T-helper 1 cell (primary cell): ENCODE data around the gene IFFO2.

ENCODE experiments used
- DNase-seq, 5 donors: peaks; one replicate each; pipeline ENCODE4 v3.0.0-alpha.2; 2012 to 2020
- total RNA-seq, 4 donors: gene quantifications; one replicate each; lab custom pipeline; 2026; lab: John Stamatoyannopoulos, UW

The IFFO2 gene
- 144 to 441 (median 196) reads per million in 4 donors for total RNA-seq

DNA sequence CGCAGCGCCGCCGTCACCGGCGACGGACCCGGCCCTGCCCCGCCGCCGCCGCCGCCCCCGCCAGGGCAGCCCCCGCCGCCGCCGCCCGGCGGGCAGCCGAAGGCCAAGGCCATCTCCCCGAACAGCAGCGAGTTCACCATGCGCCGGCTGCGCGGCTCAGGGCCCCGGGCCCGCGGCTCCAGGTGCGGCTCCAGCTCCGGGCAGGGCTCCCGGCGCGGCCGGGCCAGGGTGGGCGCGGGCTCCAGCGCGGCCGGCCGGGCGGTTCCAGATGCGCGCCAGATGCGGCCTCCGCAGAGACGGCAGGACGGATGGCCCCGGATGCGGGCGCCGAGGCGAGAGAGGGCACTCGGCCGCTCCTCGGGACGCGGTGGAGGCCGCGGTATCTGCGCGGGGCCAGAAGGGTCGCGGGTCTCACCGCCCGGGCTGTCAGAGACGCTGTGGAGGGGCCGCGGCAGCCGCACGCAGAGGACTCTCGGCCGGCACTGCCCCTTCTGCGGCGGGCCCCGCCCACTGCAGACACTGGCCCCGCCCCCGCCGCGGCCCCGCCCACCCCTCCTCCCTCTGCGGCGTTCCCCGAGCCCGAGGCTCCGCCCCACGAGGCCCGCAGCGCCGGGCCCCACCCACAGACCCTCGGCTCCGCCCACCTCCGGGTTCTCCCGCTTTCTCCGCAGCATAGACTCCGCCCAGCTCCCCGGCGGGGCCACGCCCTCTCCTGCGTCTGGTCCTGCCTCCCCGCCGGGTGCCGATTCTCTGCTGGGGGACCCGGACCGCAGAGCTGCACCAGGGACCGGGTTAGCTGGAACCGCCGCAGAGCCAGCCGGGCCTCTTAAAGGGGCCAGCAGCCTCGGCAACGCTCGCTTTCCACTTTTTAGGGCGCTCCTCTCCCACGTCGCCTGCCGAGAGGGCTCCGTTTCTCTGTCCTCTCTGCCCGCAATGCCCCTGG is at the start of gene IFFO2:
Gene IFFO2, minus strand, starts transcription at position 484 of the 943 bp plus-strand sequence. Its CDS starts 344 bp downstream, at position 140.
- DNase-seq = peak; percentile 93 to 99 (median 98)

DNA sequence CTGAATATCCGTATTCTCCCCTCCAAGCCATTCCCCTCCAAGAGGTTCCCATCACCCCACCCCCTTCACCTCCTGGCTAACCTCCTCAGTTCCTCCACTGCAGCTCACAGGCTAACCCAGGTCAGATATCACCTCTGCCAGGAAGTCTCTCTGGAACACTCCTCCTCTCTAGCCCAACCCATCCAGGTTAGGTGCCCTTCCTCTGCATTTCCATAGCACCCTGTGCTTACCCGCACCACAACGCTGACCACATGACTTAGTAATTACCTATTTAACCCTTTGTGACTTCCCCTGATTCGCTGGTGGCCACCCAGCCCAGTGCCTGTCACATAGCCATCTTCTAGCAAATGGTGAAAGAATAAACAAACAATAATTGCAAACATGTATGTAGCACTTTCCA is 49.5 kb upstream of the IFFO2 start:
- no peak for DNase-seq

DNA sequence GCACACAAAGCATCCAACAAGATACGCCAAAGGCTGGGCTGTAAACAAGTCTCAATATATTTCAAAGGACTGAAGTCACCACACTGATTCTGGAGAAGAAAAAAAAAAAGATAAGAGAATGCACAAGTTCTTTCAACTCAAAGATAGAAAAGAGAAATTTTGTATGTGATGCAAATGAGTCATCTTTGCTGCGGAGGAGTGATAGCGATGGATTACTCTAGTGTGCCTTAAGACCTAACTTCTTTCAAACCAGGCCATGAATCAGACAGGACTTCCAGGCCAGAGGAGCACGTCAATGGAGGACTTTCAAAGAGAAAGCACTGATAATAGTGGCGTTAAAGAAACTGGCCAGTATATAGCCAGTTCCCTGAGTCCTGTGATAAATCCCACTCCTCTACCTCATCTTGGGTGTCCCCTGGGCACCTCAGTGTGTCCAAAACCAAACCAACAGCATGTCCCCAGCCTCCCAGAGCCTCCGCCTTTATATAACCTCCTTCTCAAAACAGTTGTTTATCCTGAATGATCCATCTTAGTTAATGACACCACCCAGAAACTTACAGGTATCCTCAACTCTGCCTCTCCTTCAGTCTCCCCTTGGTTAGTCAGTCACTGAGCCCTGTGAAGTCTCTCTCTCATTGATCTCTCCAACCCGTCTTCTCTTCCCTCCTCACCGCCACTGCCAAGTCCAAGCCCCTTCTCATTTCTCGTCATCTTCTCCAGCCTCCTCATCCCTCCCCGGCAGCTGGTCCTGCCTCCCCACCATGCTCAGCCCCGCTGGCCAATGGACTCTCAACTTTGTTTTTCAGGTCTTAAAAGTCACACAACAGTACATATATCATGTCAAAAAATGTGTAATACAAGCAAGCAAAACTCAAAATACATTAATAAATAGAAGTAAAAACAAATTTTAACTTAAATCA is 47.2 kb upstream of the IFFO2 start:
- DNase-seq = no peak

DNA sequence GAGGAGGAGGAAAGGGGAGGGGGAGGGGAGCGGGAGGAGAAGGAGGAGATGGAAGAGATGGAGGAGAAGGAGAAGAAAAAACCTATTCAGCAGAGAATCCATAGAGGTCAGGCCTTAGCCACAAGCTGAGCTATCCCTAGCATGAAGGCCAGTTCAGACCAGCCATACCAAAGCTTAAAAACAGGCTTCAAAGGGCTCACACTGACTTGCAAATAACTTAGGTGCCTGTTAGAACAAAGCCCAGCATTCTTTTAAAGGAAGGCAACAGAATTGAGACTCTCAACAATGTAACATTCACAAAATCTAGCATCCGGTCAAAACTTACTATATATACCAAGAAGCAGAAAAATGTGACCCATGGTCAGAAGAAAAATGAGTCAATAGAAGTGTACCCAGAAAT is 43.6 kb upstream of the IFFO2 start:
- no peak for DNase-seq

DNA sequence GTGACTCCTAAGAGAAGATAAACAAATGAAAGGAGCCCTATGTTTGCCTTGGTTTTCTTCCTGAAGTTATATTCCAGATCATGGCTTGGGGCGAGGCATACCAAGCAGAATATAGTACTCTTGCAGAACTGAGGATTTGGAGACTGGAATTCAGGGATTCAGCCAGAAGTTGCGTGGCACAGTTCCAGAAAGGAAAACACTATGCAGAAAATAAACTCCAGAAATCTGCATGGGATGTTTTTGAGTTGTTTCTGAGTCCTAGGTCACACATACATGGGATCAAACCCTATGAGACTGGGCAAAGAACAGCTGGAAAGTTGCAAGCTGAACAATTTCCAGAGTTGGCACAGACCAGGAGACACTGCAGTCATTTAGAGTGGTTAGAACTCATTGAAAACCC is 42.9 kb upstream of the IFFO2 start:
- DNase-seq = no peak

DNA sequence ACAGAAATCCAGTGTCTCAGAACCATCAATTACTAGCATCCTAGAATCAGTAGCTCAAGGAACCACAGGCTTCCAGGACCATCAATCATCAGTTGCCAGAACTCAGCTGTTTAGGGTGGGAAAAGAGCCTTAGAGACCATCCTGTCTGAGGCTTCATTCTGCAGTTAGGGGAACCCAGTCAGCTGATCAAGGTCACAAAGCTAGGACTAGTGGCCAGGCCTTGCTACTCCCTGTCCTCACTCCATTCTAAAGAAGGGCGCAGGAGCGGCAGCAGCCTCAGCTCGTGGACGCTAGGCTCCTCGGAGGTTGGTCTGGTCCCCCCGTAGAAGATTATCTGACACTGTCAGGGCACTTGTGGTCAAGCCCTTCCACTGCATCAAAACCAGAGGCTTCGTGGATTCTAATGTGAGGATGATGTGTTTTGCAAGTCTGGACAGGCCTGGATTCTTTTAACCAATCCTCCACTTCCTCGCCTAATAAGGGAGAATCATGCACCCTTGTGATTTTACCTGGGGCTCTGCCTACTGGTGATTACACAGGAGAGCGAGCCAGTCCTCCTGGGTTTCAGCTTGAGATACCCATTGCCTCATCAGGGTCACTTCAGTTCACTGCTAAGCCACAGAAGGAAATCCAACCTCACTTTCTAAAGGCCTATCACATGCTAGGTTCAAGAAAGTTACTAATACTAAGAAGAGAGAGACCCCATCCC is 41.7 kb upstream of the IFFO2 start:
- DNase-seq = no peak

DNA sequence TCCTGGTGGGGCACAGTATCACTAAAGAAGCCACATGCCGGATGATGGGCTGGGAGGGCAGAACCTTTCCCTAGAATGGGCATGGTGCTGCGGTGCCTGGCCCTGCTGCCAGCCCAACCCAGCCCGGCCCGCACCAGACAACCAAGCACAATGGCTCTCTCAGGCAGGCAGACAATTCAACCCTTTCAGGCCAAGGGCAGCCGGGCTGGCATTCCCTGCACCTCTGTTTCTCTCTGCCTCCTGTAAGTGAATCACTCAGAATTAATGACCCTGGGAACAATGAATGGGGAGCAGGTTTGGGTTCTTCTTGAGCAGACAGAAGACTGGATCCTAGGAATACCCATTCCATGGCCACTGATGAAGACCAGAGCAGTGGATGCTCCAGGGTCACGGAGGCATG is 41.0 kb upstream of the IFFO2 start:
- DNase-seq = no peak

DNA sequence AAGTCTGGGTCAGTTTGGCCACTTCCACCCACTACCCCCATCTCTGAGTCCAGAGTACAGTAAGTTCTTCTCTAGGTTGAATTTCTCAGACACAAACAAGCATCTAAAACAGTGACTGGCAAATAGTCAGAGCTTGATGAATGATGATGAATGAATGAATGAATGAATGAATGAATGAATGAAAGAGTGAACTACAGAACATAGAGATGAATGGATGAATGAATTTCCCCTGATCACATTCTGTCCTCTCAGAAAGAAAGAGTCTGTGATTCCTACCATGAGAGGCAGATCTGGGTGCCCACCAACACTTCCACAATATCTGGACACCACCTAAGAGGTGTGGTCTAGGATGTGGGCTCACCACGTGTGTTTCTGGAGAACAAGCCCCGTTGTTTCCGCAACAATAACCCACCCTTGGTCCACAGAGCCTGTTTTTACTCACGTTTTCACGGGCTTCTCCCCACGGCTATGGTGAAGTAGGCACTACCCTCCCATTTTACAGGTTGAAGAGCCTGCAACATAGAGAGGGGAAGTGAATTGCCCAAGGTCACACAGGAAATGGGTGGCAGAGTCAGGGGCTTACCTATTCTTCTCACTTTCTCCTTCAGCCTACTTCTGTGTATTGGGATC is 40.2 kb upstream of the IFFO2 start:
- no peak for DNase-seq

DNA sequence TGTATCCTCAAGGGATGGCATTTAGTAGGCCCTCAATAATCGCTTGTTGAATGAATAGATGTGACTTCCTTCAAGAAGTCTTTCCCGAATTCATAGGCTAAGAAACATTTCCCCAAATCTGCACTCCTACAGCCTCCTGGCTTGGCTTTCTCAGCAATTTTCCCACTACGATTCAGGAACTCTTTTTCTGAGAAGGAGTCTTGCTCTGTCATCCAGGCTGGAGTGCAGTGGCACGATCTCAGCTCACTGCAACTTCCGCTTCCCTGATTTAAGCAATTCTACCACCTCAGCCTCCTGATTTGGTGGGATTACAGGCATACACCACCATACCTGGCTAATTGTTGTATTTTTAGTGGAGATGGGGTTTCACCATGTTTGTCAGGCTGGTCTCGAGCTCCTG is 37.9 kb upstream of the IFFO2 start:
- no peak for DNase-seq

DNA sequence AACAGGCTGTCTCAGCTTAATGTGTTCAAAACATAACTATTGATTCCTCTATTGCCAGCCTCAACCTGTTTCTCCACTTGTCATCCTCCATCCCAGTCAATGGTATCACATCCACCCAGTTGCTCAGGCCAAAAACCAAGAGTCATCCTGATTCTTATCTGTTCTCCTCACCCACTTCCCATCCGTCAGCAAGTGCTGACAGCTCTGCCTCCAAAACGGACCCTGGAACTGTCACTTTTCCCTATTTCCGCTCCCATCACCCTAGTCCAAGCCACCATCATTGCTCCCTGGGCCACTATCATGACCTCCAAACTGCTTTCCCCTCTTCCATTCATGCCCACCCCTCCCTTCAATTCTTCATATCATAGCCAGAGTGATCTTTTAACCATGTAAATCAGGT is 36.2 kb upstream of the IFFO2 start:
- DNase-seq = no peak

DNA sequence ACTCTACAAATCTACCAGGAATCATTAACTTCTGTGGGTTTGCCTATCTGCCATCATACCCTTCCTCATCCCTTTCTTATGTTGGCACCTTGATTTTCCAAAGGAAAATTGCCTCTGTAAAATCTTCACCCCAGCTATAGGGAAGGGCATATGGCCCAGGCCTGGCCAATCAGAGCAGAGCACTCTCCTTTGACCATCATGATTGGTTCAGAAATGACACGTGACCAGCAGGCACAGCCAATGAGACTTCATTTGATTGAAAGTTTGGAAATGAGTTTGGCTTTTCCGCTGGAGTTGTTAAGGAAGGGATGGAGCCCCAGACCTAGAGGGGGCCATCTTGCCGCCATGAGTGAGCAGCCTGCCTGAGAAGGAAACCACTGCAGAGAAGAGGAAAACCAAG is 35.1 kb upstream of the IFFO2 start:
- no peak for DNase-seq

DNA sequence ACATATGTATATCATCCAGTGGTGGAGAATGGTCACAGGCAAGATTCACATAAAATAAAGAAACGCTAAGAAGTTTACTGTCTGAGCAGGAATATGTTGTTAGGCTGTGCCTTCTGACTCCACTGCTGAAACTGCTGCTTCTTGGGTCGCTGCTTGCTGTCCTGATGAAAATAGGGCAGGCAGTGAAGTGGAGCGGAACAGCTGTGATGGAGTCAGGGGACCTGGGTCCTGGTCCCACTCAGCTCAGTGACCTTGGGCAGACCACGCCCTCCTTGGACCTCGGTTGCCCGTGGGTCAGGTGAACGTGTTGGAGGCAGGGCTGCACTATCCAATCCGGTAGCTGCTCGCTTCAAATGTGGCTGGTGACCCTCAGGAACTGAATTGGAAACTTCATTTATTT is 33.4 kb upstream of the IFFO2 start:
- no peak for DNase-seq

DNA sequence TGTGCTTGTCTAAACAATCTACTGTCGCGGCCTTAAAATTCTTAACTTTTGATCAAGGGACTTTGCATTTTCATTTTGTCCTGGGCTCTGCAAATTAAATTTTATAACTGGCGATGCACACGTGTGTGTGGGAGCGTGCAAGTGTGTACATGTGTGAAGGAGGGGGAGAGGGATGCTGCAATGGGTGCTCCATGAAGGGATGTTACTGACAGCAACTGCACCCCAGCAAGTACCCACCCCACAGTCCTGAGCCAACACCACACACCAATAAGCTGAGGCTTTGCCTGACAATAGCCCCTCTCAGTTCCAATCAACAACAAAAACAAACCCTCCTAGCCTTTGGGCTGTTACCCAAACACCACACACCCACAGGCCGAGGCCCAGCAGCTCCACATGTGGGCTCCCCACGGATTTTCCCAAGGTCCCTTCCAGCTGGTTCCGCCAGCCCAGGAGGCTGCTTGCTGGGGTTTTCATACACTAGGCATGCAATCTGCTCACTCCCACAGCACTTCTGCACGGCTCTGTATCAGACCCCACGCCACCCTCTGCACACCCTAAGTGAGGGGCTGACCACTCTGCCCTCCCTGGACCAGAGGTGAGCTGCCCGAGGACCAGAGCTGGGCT is 32.8 kb upstream of the IFFO2 start:
- DNase-seq = no peak

DNA sequence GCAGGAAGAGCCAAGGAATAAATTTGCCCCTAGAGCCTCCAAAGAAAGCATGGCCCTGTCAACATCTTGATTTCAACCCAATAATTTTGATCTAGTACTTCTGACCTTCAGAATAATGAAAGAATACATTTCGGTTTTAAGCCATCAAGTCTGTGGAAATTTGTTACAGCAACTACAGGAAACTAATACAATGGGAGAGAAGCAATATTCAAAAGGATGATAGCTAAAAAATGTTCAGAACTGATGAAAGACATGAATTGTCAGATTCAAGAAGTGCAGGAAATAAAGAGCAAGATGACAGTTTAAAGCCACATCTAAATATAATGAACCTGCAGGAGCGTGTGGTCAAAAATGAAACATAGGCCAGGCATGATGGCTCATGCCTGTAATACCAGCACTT is 24.8 kb upstream of the IFFO2 start:
- DNase-seq = no peak

DNA sequence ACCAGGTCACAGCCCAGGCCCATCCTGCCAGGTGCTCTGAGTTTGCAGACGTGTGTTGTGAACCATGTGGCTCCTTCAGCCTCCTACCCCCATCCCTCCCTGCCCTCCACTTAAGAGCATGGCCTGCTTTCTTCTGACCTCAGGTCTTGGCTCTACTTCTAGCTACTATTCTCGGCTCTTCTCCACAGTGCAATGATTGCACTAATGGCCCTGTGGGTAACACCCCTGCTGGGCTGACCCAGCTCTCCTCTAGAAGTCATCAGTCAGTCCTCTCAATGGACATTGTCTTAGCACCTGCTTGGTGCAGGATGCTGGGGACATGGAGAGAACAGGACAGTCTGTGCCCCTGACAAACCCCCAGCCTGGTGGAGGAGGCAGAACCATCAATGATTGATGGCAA is 22.2 kb upstream of the IFFO2 start:
- DNase-seq = no peak

DNA sequence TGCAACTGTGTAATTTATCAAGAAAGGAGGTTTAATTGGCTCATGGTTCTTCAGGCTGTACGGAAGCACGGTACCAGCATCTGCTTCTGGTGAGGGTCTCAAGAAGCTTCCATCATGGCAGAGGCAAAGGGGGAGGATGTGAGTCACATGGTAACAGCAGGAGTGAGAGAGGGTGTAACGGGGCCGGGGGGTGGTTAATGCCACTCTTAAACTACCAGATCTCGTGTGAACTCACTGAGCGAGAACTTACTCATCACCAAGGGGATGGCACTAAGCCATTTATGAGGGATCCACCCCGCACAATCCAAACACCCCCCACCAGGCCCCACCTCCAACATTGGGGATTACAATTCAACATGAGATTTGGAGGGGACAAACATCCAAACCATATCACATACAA is 21.0 kb upstream of the IFFO2 start:
- no peak for DNase-seq

DNA sequence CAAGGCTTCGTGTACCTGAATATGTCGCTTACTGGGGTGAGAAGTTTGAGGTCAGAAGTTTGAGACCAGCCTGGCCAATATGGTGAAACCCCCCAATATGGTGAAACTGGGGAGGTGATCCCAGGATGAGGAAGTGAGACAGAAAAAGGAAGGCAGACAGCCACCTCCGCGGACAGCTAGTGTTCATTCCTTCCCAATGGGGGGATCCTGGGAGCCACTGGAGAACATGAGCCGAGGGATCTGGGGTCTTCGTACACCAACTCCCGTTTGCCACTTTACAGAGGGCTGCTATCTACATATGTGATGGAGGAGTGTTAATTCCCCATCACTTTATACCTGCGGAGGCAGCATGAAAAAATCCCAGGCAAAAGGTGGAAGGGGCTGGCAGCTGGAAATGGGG is 19.6 kb upstream of the IFFO2 start:
- DNase-seq = no peak

DNA sequence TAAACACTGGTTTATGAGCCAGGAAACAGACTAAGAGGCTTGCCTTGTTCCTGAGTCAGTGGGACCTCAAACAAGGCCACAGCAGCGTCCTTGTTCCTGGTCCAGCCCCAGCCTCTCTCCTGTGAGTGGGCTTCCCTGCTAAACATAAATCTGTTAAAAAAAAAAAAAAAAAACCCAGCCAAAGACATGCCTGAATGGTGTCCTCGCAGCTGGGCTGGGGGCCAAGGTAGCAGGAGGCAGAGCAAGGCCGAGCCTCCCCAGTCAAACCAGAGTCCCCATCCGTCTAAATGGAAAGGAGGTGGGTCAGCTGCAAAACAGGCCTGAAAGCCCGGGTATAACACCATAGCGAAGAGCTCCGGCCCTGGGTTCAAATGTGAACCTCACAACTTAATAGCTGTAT is 18.1 kb upstream of the IFFO2 start:
- DNase-seq = no peak

DNA sequence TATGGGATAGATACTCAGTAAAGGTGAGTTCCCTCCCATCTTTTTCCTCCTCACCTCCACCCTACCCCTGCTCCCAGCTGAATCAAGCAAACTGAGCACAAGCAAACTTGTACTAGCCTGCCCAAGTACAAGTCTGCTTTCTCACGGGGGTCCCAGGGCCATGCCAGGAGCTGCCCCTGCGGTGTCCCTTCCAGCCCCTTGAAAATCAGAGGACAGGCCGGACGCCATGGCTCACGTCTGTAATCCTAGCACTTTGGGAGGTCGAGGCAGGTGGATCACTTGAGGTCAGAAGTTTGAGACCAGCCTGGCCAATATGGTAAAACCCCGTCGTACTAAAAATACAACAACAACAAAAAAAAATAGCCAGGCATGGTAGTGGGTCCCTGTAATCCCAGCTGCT is 17.5 kb upstream of the IFFO2 start:
- no peak for DNase-seq

DNA sequence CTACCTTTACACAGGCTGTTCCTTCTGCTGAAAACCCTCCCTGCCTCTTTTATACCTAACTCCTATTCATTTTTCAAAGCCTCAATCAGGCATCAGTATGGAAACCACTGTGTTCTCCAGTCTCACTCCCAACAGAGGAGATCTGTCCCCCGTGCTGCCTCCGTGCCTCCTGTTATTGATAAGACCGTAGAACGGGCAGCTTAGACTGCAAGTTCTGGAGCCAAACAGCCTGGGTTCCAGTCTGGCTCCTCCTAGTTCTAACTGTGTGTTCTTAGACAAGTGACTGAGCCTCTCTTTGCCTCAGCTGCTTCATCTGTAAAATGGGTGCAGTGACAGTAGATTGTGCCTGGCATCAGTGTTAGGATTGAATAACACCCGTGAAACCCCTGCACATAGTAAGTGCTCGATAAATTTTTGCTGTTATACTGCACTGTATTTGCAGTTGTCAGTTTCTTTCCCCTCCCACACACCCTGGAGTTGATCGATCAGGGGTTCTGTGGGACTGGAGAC is 17.0 kb upstream of the IFFO2 start:
- DNase-seq = no peak

DNA sequence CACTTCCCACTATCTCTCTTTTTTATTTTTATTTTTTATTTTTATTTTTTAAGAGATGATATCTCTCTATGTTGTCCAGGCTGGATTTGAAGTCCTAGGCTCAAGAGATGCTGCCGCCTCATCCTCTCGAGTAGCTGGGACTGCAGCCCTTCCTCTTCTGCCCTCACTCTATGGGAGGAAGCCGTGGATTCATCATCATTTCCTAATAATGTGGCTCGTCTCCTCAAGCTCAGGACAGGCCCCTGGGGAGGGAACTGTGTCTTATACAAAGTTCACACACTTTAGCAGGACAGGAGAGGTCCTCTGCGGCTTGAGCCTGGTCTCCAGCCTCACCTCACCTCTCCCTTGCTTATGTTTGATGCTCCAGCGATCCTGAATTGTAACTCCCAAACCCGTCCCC is 16.5 kb upstream of the IFFO2 start:
- no peak for DNase-seq

DNA sequence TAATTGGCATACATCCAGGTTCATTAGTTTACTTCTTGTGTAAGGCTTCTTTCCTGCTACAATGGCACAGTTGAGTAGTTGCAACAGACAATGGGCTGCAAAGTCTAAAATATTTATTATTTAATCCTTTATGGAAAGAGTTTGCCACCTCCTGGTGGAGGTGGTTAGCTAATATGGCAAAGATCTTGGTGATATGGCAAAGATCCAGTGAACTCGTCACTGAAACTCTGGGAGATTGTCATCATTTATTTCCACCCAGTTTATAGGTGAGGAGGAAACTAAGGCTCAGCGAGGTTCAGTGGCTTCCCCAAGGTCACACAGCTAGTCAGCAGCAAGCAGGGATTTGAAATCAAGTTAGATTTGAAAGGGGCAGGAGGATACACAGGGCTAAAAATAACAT is 16.1 kb upstream of the IFFO2 start:
- no peak for DNase-seq
